Measurements from ENCODE around the gene MAP3K5. TPM values are rescaled to one million over a fixed set of nuclear protein-coding genes. Genes with fewer than 3 reads are reported as not detected.
"Not testable (repeated sequence)": the region's sequence is repeated elsewhere in the genome, so short reads cannot be mapped to it uniquely, and the experiment has no call there.

MAP3K5 gene
- polyA plus RNA-seq, 1 experiment: 2.5 TPM

- no peak for DNase-seq (ENCODE audit: low read depth)
- no peaks in the 10 kb centered on the region for H3K36me3 ChIP-seq (ENCODE audit: control insufficient read depth, insufficient read depth, low read length)
- no peak overlapping the region for H3K4me3 ChIP-seq (ENCODE audit: low read depth, low read length)
- POLR2A ChIA-PET: no interaction called here
- no peak for TF ChIP-seq CTCF (IDR thresholded peaks at IDR 0.05; ENCODE audit: insufficient read depth, low read depth, low read length)
- CTCF ChIA-PET: interaction anchor here (2.2 kb wide), 1 partner anchor 76 kb away, joined by 9 read pairs; no protein-coding TSS in a partner anchor
- no peaks in the 10 kb centered on the region for H3K27me3 ChIP-seq (ENCODE audit: control insufficient read depth, insufficient read depth, low read length)
Observed at GRCh38 chr6:136720045-136720770, 72.1 kb downstream of the MAP3K5 start.

GRCh38 chr6:136719280-136720044 lies 72.8 kb downstream of the MAP3K5 start:
- TF ChIP-seq CTCF (IDR thresholded peaks at IDR 0.05; ENCODE audit: insufficient read depth, low read depth, low read length): no peak
- ChIA-PET CTCF (interaction anchor here (1.9 to 2.2 kb wide), 2 partner anchors 73 to 75 kb away, joined by 4 to 9 read pairs; partner anchors contain the start of gene MAP3K5), POLR2A (no interaction called here)
- no peak overlapping the region for H3K4me3 ChIP-seq (ENCODE audit: low read depth, low read length)
- H3K36me3 ChIP-seq (ENCODE audit: control insufficient read depth, insufficient read depth, low read length): no peaks in the 10 kb centered on the region
- no peaks in the 10 kb centered on the region for H3K27me3 ChIP-seq (ENCODE audit: control insufficient read depth, insufficient read depth, low read length)
- DNase-seq (ENCODE audit: low read depth): no peak

- POLR2A ChIA-PET: no interaction called here
- DNase-seq (ENCODE audit: low read depth): no peak
- CTCF ChIA-PET: interaction anchor here (1.9 to 2.2 kb wide), 2 partner anchors 74 kb away, joined by 4 to 9 read pairs; partner anchors contain the start of gene MAP3K5
- Histone ChIP-seq H3K27me3 (ENCODE audit: control insufficient read depth, insufficient read depth, low read length) (no peaks in the 10 kb centered on the region), H3K36me3 (ENCODE audit: control insufficient read depth, insufficient read depth, low read length) (no peaks in the 10 kb centered on the region), H3K4me3 (ENCODE audit: low read depth, low read length) (no peak overlapping the region)
- TF ChIP-seq CTCF (IDR thresholded peaks at IDR 0.05; ENCODE audit: insufficient read depth, low read depth, low read length): no peak
Observed at GRCh38 chr6:136718476-136718875, 73.8 kb downstream of the MAP3K5 start.

GRCh38 chr6:136717716-136717990 lies 74.6 kb downstream of the MAP3K5 start:
- Histone ChIP-seq H3K36me3 (ENCODE audit: control insufficient read depth, insufficient read depth, low read length) (no peaks in the 10 kb centered on the region), H3K4me3 (ENCODE audit: low read depth, low read length) (no peak overlapping the region), H3K27me3 (ENCODE audit: control insufficient read depth, insufficient read depth, low read length) (no peaks in the 10 kb centered on the region)
- ChIA-PET CTCF (interaction anchor here (0.8 to 1.9 kb wide), 2 partner anchors 28 to 75 kb away, joined by 4 read pairs; partner anchors contain the start of gene MAP3K5), POLR2A (no interaction called here)
- no peak for TF ChIP-seq CTCF (IDR thresholded peaks at IDR 0.05; ENCODE audit: insufficient read depth, low read depth, low read length)
- DNase-seq (ENCODE audit: low read depth): no peak

GRCh38 chr6:136716917-136717715 lies 75.2 kb downstream of the MAP3K5 start:
- Histone ChIP-seq H3K4me3 (ENCODE audit: low read depth, low read length) (no peak overlapping the region), H3K27me3 (ENCODE audit: control insufficient read depth, insufficient read depth, low read length) (no peaks in the 10 kb centered on the region), H3K36me3 (ENCODE audit: control insufficient read depth, insufficient read depth, low read length) (no peaks in the 10 kb centered on the region)
- no peak for DNase-seq (ENCODE audit: low read depth)
- POLR2A ChIA-PET: no interaction called here
- TF ChIP-seq CTCF (IDR thresholded peaks at IDR 0.05; ENCODE audit: insufficient read depth, low read depth, low read length): no peak
- CTCF ChIA-PET: interaction anchor here (0.8 to 1.9 kb wide), 4 partner anchors 16 to 75 kb away, joined by 3 to 4 read pairs (median 4); partner anchors contain the start of gene MAP3K5

GRCh38 chr6:136712642-136713041 lies 79.6 kb downstream of the MAP3K5 start:
- CTCF ChIA-PET: interaction anchor here (0.8 to 1.9 kb wide), 2 partner anchors 25 to 80 kb away, joined by 4 to 6 read pairs; partner anchors contain the start of gene MAP3K5
- H3K27me3 ChIP-seq (ENCODE audit: control insufficient read depth, insufficient read depth, low read length); H3K36me3 ChIP-seq (ENCODE audit: control insufficient read depth, insufficient read depth, low read length); H3K4me3 ChIP-seq (ENCODE audit: low read depth, low read length); DNase-seq (ENCODE audit: low read depth); POLR2A ChIA-PET: not testable (repeated sequence)
